Measurements from ENCODE around the gene NFYA.

NFYA gene

DNA sequence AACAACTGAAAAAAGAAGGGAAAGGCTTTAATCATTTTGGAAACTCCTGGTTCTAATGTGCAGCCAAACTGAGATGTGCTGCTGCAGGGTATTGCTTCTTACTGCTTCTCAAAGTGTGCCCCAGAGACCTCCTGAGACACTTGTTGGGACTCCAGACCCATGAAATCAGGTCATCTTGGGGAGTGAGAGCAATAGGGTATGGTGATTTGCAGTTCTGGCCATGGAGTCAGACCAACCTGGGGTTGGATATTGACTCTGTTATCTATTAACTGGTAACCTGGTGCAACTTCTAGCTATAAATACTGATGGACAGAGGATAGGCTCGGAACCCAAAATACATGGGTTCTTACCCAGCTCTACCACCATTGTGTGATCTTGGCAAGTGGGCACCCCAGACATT, 26.7 kb upstream of the NFYA start:
- no peak for DNase-seq (ENCODE audit: low read depth in 3 of 3, low spot score in 1 of 3)

DNA sequence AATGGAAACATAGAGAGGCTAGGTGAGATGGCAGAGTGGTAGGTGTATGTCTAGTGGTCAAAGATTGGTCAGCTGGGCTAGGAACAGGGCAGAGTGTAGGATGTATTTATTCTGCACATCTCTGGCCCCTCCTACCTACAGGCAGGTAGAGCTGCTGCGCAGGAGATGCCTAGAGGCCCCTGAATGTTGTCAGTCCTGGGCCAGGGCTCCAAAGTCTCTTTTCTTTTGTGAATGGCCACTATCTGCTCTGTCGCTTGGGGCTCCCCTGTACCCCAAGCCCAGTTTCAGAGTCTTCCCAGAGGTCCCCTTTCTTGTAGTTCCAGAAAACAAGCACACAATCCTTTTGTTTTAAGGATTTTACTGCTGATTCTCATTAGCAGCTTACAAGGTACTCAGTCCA, 25.5 kb upstream of the NFYA start:
- DNase-seq (ENCODE audit: low read depth in 3 of 3, low spot score in 1 of 3): no peak

DNA sequence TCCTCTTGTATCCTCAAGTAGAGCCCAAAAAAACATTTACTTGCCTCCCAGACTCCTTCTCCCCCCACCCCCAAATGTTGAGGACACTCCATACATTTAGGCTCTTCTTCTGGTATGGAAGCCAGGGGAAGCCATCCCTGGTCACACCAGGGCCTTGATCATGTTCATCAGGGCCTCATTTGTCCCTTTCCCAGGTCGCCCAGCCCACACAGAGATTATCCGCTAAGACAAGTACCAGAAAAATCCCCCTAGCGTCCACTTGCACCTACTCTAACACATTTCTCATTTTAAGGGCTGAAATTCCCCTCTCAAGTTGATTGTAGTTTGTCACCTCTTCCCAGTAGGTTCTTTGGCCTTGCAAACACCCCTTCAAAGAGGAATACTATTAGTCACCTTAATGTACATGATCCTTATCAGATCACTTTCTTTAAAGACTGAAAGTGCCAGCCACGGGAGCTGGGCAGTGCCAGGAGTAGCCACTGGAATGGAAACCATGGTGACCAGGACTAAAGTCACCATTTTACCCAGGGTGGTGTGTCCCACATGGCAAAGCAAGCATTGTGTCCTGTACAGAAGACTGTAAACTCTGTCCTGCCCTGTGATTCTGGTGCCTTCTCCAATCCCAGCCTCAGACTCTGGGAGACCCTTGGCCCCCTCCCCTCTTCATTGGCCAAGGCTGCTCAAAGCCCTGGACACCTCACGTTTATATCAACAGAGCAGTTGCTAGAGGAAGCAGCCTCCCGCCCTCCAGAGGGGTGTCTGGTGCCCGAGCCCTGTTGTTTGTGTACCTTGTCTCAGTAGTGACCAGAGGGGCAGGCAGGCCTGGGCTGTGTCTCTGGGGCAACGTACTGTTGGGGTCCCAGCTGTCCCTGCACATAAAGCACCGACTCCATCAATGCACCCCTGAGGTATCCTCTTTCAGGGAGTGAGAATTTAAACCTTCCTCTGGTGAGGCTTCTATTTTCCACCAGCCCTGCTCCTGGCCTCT, 24.7 kb upstream of the NFYA start:
- no peak for DNase-seq (ENCODE audit: low read depth in 3 of 3, low spot score in 1 of 3)

DNA sequence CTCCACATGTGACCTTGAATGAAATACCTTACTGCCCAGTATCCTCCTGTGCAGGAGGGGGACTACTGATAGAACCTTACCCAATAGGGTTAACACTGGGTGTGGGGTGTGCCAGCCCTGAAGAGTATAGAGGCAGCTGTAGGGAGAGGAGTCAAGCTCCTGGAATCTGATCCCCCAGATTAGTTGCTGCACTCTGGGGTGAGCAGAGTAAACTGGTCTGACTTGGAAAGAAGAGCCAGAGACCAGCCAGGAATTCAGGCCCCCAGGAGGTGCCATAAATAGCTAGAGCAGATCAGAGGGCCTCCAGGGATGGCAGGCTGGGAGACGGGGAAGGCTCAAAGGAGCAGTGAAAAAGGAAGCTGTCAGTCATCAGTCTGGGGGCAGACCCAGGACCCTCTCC, 23.3 kb upstream of the NFYA start:
- no peak for DNase-seq (ENCODE audit: low read depth in 3 of 3, low spot score in 1 of 3)

DNA sequence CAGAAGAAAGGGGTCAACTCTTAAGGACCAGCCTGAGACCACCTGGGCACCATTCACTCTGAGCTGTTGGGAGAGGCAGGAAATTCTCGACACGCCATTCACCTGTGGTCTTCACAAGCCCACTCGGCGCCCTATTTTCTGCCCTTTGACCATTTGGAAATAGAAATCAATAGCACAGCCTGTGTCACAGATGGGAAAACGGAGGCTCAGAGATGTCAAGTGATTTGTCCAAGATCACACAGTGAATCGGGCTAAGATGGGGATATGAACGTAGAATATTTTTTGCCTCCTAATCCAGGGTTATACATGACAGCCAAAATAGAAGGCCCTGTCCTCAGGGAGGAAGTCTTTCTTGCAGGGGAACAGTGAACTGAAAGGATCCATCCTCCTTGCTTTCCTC, 22.8 kb upstream of the NFYA start:
- no peak for DNase-seq (ENCODE audit: low read depth in 3 of 3, low spot score in 1 of 3)

DNA sequence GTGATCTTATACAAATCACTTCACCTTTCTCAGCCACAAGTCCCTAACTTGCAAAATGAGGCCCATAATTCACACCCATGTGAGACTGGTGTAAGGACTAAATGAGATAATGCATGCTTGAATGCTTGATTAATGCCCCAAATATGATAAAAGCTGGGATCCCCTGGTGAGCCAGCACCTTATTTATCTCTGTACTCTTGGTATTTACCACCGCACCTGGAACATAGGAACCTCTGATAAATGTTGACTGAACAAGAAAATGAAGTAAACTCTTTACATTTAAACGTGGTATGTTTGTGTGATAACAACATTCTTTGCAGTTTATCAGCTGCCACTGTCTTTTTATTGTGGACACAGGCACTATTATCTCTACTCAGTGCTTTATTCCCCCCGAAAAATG, 22.2 kb upstream of the NFYA start:
- DNase-seq (ENCODE audit: low read depth in 3 of 3, low spot score in 1 of 3): no peak

DNA sequence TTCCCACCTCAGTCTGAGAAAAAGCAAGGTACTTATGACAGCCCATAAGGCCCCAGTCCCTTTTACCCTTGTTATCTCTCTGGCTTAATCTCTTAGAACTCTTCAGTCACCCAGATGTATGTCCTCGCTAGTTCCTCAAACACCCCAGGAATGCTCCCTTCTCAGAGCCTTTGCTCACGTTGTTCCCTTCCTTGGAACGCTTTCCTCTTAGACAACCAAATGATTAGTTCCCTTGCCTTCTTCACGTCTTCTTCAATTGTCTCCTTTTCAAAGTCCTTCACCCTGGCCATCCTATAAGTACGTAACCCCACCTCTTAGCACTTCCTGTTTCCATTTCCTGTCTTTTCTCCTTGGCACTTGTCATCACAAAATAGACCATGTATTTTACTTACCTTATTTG, 20.9 kb upstream of the NFYA start:
- DNase-seq (ENCODE audit: low read depth in 3 of 3, low spot score in 1 of 3): no peak

DNA sequence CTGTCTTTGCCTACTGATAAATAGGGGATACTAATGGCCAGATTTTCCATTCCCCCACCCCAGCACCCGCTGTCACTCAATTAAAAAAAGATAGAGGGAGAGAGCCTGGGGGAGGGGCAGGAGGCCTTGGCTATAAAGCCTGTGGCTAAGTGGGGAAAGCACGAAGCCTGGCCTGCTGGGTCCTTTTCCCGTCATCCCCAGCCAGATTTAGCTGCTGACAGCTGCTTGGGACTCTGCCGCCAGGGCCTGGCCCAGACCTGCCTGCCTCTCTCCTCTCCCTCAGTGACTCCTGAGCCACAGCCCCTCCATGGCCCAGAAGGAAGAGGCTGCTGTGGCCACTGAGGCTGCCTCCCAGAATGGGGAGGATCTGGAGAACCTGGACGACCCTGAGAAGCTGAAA, 19.7 kb upstream of the NFYA start, which contains the start of gene APOBEC2:
APOBEC2 (plus strand) TSS at position 162 of the 400 bp plus-strand sequence; CDS start at position 308, 146 bp downstream.
- no peak for DNase-seq (ENCODE audit: low read depth in 3 of 3, low spot score in 1 of 3)

DNA sequence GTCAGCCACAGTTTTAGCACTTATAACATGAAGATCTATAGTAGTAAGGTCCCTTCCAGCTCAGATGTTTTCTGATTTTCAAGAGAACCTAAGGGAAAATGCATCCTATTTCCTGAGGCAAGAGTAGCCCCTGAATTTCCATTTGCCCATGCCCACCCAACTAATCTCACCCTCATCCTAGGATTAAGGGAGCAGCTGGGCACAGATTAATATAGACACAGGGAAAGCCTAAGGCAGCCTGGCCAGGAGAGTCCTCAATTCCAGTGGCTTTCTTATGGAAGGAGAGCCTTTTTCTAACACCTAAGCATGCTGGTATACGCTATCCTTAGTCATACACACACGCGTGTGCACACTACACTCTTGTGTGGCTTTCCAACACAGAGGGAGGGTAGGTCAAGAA, 18.3 kb upstream of the NFYA start:
- DNase-seq (ENCODE audit: low read depth in 3 of 3, low spot score in 1 of 3): no peak

DNA sequence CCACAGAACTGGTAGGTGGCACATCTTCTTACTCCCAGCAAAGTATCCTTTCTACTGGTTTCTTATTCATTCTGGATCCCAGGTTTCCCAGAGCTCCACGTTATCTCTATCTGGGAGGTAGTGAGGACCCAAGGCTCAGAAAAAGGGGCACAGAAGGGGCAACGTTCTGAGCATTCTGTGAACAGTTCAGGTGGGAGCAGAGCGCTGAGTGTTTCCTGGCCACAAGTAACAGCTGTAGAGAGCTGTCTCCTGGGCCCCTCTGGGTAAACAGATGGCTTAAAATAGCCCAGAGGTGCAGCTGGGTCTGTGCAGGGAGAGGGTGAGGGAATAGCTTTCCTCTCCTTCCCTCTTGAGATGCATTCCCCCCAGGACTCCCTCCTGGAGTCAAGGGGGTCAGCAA, 17.6 kb upstream of the NFYA start:
- DNase-seq (ENCODE audit: low read depth in 3 of 3, low spot score in 1 of 3): no peak

DNA sequence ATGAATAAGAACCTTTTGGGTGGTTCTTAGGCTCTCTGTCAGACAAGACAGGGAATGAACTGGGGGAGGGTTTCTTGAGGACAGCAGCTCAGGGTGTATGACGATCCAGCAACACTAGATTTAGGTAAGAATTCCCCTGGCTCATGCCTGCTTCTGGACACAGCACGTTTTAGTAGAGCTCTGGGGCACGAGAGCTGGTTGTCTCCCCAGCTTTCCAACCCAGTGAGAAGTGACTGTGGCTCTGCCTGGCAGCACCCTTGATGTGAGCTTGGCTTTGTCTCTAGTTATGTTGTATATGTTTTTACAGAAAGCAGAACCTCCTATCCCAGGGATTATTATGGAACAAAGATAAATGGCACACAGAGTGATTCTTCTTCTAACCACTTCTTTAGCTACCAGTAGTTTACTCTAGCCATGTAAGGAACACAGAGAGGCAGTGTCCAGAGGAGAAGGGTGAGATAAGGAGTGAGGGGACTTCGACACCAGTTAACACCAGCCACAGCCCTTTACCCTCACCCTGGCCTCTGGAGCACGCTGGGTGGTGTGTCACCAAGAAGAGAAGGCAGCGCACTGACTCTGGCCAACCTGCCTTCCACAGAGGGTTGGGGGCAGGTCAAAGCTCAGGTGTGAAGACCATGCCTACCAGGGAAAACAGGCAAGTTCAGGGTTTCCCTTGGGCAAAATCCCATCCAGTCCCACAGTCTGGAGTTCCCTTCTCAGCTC, 15.8 kb upstream of the NFYA start:
- DNase-seq (ENCODE audit: low read depth in 3 of 3, low spot score in 1 of 3): no peak

DNA sequence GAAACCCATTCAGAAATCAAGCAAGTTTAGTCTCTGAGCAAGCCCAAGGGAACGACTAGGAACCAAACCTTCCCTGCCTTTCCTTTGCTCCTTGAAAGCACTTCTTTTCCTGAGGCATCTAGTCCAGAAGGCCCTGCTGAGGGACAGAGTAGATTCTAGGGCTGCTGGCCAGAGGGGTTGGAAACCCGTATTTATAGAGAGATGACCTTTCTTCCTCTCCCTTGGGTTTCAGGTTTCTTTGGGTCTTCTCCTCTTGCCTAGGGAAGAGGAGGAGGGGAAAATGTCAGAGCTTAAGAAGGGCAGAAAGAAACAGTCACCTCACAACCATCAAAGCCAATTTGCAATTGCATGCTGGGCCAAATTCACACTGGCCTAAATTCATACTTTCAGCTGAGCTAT, 14.0 kb upstream of the NFYA start:
- no peak for DNase-seq (ENCODE audit: low read depth in 3 of 3, low spot score in 1 of 3)

DNA sequence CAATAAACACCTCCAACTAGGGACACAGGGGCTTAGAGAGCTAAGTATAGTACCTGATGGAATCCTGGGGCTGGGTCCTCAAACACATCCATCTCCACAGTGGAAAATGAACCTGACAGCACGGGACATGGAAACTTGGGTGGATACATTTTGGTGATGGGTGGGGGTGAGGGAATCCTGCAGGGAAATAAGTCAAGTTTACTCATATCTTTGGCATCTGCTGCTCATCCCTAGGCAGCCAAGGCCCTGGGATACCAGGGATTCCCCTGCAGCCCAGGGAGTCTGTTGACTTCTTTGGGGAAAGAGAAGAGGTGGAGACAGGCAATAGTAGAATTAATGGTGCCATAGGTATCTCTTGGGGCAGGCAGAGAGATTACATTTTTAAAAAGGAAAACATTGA, 13.2 kb upstream of the NFYA start:
- DNase-seq (ENCODE audit: low read depth in 3 of 3, low spot score in 1 of 3): no peak

DNA sequence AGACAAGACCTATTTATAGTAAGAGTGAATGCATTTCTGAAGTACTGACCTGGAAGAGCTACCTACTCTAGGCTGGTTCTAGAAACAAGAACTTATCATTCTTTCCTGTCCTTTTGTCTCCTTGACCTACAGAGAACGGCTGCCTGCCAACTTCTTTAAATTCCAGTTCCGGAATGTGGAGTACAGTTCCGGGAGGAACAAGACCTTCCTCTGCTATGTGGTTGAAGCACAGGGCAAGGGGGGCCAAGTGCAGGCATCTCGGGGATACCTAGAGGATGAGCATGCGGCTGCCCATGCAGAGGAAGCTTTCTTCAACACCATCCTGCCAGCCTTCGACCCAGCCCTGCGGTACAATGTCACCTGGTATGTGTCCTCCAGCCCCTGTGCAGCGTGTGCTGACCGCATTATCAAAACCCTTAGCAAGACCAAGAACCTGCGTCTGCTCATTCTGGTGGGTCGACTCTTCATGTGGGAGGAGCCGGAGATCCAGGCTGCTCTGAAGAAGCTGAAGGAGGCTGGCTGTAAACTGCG, 11.5 kb upstream of the NFYA start:
- DNase-seq (ENCODE audit: low read depth in 3 of 3, low spot score in 1 of 3): no peak

DNA sequence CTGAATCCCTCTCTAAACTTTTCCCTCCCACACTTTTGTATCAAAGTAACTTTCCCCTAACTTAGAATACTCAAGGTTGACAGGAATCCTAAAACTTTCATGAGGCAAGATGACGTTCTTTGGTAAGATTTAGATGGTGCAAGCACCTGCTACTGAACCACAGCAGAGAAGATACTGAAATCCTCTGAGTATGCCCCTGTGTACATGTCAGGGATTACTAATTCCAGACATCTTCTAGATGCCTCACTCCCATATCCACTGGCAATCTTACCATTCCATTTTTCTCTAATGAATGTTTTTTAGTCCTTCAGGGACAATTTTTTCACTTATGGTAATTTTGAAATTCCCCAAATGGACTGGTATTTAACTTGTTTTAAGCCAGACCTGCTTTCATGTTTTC, 10.7 kb upstream of the NFYA start:
- no peak for DNase-seq (ENCODE audit: low read depth in 3 of 3, low spot score in 1 of 3)

DNA sequence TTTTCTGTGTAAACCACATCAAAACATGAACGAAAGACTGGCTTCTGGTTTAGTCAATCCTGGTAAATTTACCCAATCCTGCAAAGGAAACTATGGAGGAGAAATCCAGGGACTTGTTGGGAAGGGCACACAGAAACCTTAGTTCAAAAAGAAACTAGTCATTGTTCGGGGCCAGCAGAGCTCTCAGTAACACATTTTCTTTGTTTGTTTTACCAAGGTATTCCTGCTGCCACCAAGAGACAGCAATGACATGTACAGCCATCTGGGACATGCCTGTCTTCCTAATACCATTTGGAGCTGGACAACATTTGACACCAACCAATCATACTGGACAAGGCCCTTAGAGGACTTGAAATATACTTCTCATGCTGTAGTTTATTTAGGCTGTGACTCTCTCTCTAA, 8.9 kb upstream of the NFYA start:
- no peak for DNase-seq (ENCODE audit: low read depth in 3 of 3, low spot score in 1 of 3)

DNA sequence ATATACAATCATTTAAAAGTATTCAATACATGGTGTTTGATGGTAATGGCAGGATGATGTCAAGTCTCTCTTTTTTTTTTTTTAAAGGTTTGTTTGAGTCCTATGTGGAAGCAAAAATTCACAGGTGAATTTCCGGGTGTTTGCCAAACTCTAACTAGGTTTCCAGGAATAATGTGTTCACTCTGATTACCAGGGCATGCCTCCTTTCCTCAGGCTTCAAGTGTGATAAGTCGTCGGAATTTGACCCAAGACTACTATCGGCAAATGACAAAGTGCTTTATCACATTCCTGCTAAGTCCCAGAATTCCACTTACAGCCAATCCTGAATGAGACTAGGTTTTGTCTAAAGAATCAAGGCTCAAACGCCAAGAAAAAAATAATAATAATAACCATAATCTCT, 7.9 kb upstream of the NFYA start:
- DNase-seq (ENCODE audit: low read depth in 3 of 3, low spot score in 1 of 3): no peak

DNA sequence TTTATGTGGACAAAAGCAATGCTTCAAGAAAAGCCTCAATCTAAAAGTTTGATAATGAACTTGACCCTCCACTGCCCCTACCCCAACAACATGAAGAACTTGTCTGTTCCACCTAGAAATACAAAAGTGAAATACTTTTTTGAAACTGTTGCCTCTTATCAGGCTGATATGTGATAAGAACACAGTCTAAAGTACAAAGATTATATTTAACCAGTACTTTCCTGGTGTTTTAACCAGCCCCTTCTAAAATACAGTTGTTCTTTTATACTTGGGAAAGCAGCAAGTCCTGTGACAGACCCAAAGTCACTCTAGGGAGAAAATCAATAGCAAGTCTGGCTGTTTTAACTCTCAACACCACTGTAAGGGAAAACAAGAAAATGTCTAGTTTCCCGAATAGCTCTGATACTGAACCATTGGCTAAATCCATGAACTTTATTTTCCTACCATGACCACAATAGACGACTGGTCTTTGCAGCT, 7.2 kb upstream of the NFYA start:
- DNase-seq (ENCODE audit: low read depth in 3 of 3, low spot score in 1 of 3): no peak

DNA sequence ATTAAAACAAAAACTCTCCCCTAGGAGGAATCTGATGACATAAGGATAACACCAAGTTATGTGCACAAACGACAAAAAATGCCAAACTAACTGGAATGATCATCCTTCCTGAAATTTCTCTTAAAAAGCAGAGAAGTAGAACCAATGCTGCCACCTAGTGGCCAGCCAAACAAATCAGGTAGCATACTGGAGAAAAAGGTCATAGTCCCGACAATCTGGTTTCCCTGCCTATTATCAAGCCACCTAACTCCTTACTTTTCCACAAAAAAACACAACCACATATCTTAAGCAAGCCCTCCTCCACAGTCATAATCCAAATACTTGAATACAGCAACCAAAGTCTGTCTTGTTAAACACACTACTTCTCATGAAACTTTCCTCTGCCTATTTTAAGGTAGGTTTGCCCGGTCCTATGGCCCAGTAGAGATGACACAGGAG, 5.9 kb upstream of the NFYA start:
- peak; percentile 9 to 51 (median 22) for DNase-seq (ENCODE audit: low read depth in 3 of 3, low spot score in 1 of 3)

DNA sequence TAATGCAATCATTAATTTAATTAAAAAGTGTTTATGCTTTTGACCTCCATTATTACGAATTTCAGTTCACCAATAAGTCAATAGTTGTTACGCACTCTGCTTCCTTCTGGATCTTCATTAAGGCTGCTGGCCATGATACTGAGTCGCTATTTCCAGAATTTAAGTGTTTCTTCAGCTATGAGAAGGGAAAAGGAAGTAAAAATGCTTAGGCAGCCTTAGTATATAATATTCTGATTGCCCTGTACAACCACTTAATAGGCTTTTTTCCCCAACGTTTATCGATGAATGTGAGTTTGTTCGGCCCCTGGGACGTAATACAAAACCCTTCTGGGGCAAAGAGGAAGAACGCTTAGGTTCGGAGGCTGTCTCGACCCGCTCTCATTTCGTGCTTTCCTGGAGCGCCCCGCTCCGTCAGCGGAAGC, 1.3 kb upstream of the NFYA start:
- peak in 1 of 3 donors; percentile 25 for DNase-seq (ENCODE audit: low read depth in 3 of 3, low spot score in 1 of 3)

DNA sequence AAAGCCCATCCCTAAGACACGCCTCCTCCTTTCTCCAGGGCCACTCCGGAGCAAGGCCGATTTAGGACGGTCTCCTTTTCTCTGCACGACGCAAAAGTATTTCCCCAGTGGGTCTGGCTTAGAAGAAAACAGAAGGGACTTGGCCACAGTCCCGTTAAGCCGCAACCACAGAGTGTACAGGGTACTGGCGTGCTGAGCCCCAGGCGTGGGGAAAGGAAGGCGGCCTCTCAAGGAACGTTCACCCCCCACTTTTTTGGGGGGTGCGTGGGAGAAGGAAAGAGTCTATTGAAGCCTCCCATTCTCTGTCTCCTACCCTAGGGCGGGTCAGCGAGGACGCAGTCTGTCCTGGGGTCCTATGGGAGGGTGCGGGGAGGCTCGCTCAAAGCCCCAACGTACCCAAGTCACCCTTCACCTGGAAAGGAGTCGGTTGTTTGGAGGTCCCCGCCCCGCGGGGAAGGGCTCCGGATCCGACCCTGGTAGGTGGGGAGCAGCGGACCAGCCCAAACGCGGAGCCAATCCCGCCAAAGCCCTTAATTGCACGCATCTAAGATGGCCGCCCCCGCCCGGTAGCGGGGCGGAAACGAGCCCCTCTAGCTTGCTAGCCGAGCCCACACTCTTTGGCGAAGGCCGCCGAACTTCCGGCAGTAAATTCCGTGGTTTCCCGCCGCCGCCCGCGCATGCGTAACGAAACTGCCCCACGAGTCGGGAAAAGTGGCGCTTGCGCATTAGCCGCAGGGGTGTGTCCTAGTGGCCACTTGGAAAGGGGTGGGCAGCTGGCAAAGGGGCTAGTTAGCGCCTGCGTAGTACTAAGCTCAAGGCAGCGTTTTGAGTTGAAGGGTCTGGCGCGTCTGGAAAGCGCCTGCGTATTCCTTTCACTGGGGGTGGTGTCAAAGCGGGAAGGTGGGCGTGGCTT, 595 bp upstream of the NFYA start, which contains the start of gene OARD1:
OARD1 (minus strand) TSS at position 434 of the 913 bp plus-strand sequence. CDS start 722 bp downstream, outside the sequence.
- peak; percentile 99 to 100 (median 99) for DNase-seq (ENCODE audit: low read depth in 3 of 3, low spot score in 1 of 3)
